ENCODE data around the gene HERPUD1. TPM values are rescaled to one million over a fixed set of nuclear protein-coding genes. Genes with fewer than 3 reads are reported as not detected.

The HERPUD1 gene
- total RNA-seq (2021) = 28.9 and 30.8 TPM in 2 replicates
- long read RNA-seq, transcript HERPUD1-204 (8 exons, 2,946 nt) = major isoform, 284 of 338 reads
- long read RNA-seq, transcript HERPUD1-201 (8 exons, 1,862 nt) = minor isoform, 15 of 338 reads
- long read RNA-seq, transcript HERPUD1-203 (7 exons, 1,782 nt) = minor isoform, 11 of 338 reads
- long read RNA-seq, partial matches to known transcripts = 2 of 338 reads
- long read RNA-seq, other reads (novel, unspliced or antisense) = 23 of 338 reads

GRCh38 chr16:56931892-56932720, at the start of gene HERPUD1:
TSS of gene HERPUD1 (plus strand) at chr16:56932142. CDS start at chr16:56932245, 103 bp downstream.
- Histone ChIP-seq H2BK15ac (ENCODE audit: low read depth, low read length) (no peak within 1 kb of the TSS), H2BK20ac (ENCODE audit: low read depth, low read length, poor library complexity, severe bottlenecking) (no peak within 1 kb of the TSS)

More at GRCh38 chr16:56931892-56932720, at the start of gene HERPUD1:
- TF ChIP-seq CTCF (conservative IDR thresholded peaks at IDR 0.05) = no peak; the same call in 1 of the 3 replicates
- Histone ChIP-seq H3K79me2 (ENCODE audit: insufficient read depth, low read length) (peaks cover 9% of the 10 kb centered on the region; the same call in 1 of the 2 replicates), H3K9ac (ENCODE audit: extremely low read depth, insufficient read length, low read length) (peak within 1 kb of the TSS; percentile 73), H3K9me3 (ENCODE audit: control insufficient read depth, low read depth, low read length) (no peaks in the 10 kb centered on the region), H2AK5ac (ENCODE audit: insufficient read length, low read length) (no peak within 1 kb of the TSS), H3K4me2 (ENCODE audit: insufficient read depth, insufficient read length, low read length) (peak within 1 kb of the TSS; percentile 90), H3K23ac (ENCODE audit: insufficient read length, low read depth, low read length) (no peak within 1 kb of the TSS), H2BK12ac (ENCODE audit: insufficient read length, low read depth, low read length) (peak within 1 kb of the TSS; percentile 89), H3K27ac (ENCODE audit: insufficient read length, low read depth, low read length) (no peak within 1 kb of the TSS), H3K4me1 (ENCODE audit: insufficient read depth, low read length) (peaks cover 3% of the 10 kb centered on the region; the same call in 1 of the 2 replicates), H4K91ac (ENCODE audit: insufficient read length, low read depth, low read length) (peak within 1 kb of the TSS; percentile 87), H3K23me2 (ENCODE audit: insufficient read length, low read depth, low read length, poor library complexity, severe bottlenecking) (peaks cover 11% of the 10 kb centered on the region), H2AFZ (ENCODE audit: low read length) (no peak within 1 kb of the TSS), H3K56ac (ENCODE audit: insufficient read length, low read depth, low read length) (no peak within 1 kb of the TSS), H3K79me1 (ENCODE audit: insufficient read depth, low read depth, low read length, poor library complexity, severe bottlenecking) (peaks cover 2% of the 10 kb centered on the region), H4K20me1 (ENCODE audit: control insufficient read depth, insufficient read depth, insufficient read length) (no peaks in the 10 kb centered on the region), H2BK120ac (ENCODE audit: low read depth, low read length, poor library complexity, severe bottlenecking) (peak within 1 kb of the TSS; percentile 14), H3K27me3 (ENCODE audit: insufficient read depth, low read length) (no peaks in the 10 kb centered on the region), H3K4ac (ENCODE audit: low read depth, low read length) (peak within 1 kb of the TSS; percentile 33; the same call in 1 of the 2 replicates), H4K5ac (ENCODE audit: insufficient read length, low read depth, low read length) (peak within 1 kb of the TSS; percentile 77), H2BK5ac (ENCODE audit: insufficient read length, low read length) (no peak within 1 kb of the TSS), H3T11ph (ENCODE audit: low read length) (peak within 1 kb of the TSS; percentile 43), H3K14ac (ENCODE audit: insufficient read depth, low read length) (peak within 1 kb of the TSS; percentile 90), H4K8ac (replicated peaks; ENCODE audit: insufficient read length, low read depth, low read length) (no peak within 1 kb of the TSS), H3K18ac (ENCODE audit: insufficient read length, low read depth, low read length) (peak within 1 kb of the TSS; percentile 92)
- no peaks in the 10 kb centered on the region for H3K27me3 Mint-ChIP-seq (ENCODE audit: low read depth)
- H3K36me3 Mint-ChIP-seq (ENCODE audit: insufficient read depth in 1 of 3, low read depth in 3 of 3) = peaks cover 12 to 28% (median 25%) of the 10 kb centered on the region in 3 experiments
- H3K9me3 Mint-ChIP-seq = no peaks in the 10 kb centered on the region
- peak within 1 kb of the TSS; percentile 94 to 95 for H3K4me3 Mint-ChIP-seq
- peak; percentile 97 for DNase-seq
- peak within 1 kb of the TSS; percentile 94 to 98 (median 97) for H3K27ac Mint-ChIP-seq
- WGBS (ENCODE audit: extremely low coverage, insufficient read length, low lambda C conversion rate) = no CpG with 5 or more reads among the region's 83 CpGs
- H3K4me1 Mint-ChIP-seq = peaks cover 21 to 23% of the 10 kb centered on the region in 2 experiments

Data from H9 (cell line).